Activated CD8-positive, alpha-beta T cell treated with anti-CD3 and anti-CD28 coated beads for 36 hours (primary cell): ENCODE results near the gene UBE2D2. TPM values are rescaled to one million over a fixed set of nuclear protein-coding genes. Genes with fewer than 3 reads are reported as not detected.

Experiments used
- ATAC-seq: fragments of 200-7000 bp; cut with Tn5 transposase; one replicate; pipeline ENCODE4 v1.10.0; 2021; ENCODE audit warnings: mild to moderate bottlenecking, moderate library complexity
- CTCF ChIA-PET: fragments of 350-600 bp; sonication (Branson Sonifier 250); formaldehyde crosslinking; loops from one replicate; lab custom pipeline; 2021; ENCODE audit warnings: antibody characterized with exemption; lab: Charles Lee
- POLR2A ChIA-PET: fragments of 350-600 bp; sonication (Branson Sonifier 250); formaldehyde crosslinking; loops from one replicate; lab custom pipeline; 2021; ENCODE audit warnings: antibody characterized with exemption; lab: Charles Lee
- DNase-seq: peaks from one replicate; pipeline ENCODE4 v3.0.0-alpha.2; 2020
- H3K27ac Mint-ChIP-seq: one replicate; pipeline ENCODE4 v1.8.0; 2021; ENCODE audit warnings: mild to moderate bottlenecking, mixed read lengths
- H3K27me3 Mint-ChIP-seq: one replicate; pipeline ENCODE4 v1.8.0; 2021; ENCODE audit warnings: mixed read lengths
- H3K36me3 Mint-ChIP-seq: one replicate; pipeline ENCODE4 v1.8.0; 2021; ENCODE audit warnings: low read depth, mixed read lengths
- H3K4me1 Mint-ChIP-seq: one replicate; pipeline ENCODE4 v1.8.0; 2021; ENCODE audit warnings: low read depth, mixed read lengths
- H3K4me3 Mint-ChIP-seq: one replicate; pipeline ENCODE4 v1.8.0; 2021; ENCODE audit warnings: mild to moderate bottlenecking, moderate library complexity, mixed read lengths
- H3K9me3 Mint-ChIP-seq: one replicate; pipeline ENCODE4 v1.8.0; 2021; ENCODE audit warnings: mixed read lengths
- intact Hi-C: fragments of 100-400 bp; cut with micrococcal nuclease; formaldehyde crosslinking; loops from one replicate; pipeline ENCODE4 v1.10.0; 2022
- total RNA-seq, 2 experiments: library from RNA; stranded (reverse); gene quantifications; one replicate each; pipeline ENCODE4 v1.2.3, GENCODE V29; 2021
- TF ChIP-seq, protein P1 (sequence below): fragments of 200-600 bp; IDR thresholded peaks from one replicate; pipeline ENCODE4 v1.8.0; 2022; ENCODE audit warnings: antibody characterized with exemption, mild to moderate bottlenecking

The UBE2D2 gene
- total RNA-seq, 2 experiments from 2014 or later = 239 to 253 TPM

DNA sequence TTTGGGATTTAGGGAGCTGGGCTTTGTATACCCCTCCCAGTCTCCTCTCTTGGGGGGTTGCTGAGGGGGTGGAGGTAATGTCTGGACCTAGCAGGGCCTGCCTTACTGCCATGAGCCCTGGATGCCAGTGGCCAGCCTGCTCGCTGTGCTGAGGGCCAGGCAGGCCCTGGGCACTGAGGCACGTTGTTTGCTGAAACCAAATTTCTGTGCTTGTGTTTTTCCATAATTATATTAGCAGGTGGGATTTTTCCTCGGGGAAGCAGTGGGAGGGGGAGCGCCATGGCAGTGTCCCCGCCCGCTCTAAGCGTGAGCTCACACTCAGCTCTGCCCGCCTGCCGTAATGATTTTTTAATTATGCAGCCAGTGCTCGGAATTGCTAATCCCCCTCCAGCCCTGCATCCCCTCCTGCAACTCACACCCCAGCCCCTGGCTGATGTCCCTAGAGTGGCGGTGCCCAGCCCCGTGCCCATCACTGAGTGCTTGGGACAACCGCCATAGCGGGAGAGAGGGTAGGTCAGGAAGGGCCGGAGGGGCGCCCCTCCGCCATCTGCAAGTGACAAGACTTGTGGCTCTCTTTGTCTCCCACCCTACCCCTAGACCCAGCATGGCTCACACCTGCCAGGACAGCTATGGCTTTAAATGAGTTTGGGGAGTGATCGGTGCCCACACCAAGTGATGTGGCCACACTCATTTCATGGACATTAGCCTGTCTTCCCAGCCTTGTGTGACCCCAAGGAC is 108.0 kb downstream of the UBE2D2 start:
- TF ChIP-seq, protein P1, sequence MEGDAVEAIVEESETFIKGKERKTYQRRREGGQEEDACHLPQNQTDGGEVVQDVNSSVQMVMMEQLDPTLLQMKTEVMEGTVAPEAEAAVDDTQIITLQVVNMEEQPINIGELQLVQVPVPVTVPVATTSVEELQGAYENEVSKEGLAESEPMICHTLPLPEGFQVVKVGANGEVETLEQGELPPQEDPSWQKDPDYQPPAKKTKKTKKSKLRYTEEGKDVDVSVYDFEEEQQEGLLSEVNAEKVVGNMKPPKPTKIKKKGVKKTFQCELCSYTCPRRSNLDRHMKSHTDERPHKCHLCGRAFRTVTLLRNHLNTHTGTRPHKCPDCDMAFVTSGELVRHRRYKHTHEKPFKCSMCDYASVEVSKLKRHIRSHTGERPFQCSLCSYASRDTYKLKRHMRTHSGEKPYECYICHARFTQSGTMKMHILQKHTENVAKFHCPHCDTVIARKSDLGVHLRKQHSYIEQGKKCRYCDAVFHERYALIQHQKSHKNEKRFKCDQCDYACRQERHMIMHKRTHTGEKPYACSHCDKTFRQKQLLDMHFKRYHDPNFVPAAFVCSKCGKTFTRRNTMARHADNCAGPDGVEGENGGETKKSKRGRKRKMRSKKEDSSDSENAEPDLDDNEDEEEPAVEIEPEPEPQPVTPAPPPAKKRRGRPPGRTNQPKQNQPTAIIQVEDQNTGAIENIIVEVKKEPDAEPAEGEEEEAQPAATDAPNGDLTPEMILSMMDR = no peak
- CTCF ChIA-PET = interaction anchor here (0.8 to 5.5 kb wide), 7 partner anchors 10 to 118 kb away, joined by 3 to 65 read pairs (median 5); no protein-coding TSS in a partner anchor
- DNase-seq (no peak), ATAC-seq (no peak)
- Mint-ChIP-seq H3K4me3 (peak overlapping the region; percentile 79), H3K36me3 (no peaks in the 10 kb centered on the region), H3K4me1 (peaks cover 54% of the 10 kb centered on the region), H3K9me3 (no peaks in the 10 kb centered on the region), H3K27me3 (no peaks in the 10 kb centered on the region), H3K27ac (peak overlapping the region; percentile 79)
- POLR2A ChIA-PET = interaction anchor here (0.6 to 2.9 kb wide), 7 partner anchors 15 to 1651 kb away, joined by 3 to 13 read pairs (median 4); partner anchors contain the start of gene TAF7
- intact Hi-C loops = no loop called here

DNA sequence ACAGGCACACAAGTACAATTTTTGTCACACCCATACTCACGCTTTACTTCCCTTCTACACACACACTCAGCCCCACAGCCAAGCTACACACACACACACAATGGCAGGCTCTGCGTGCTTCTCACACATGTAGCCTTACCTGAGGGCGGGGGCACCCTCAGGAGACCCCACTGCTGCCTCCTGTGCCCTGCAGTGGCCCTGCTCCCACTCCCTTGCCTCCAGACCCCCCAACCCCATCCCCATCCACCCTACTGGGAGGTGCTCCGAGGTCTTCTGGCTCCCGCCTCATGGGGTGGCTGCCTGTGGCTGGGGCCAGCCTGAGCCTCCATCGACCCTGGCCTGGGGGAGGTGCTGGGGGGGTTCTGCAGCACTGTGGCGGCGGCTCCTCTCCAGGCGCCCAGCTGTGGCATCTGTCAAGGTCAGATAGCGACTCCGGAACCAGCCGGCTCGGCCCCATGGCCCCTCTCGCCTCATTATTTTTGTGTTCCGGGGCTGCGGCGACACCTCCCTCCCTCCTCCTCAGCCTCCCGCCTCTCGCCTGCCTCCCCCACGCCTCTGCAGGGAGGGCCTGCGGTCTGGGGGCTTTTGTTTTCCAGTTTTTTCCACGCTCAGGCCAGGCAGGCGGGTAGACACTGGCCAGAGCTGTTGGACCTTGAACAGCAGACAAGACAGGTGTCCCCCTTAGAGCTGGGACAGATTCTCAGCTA is 108.7 kb downstream of the UBE2D2 start:
- H3K36me3 Mint-ChIP-seq = no peaks in the 10 kb centered on the region
- H3K9me3 Mint-ChIP-seq = no peaks in the 10 kb centered on the region
- peaks cover 48% of the 10 kb centered on the region for H3K4me1 Mint-ChIP-seq
- TF ChIP-seq, protein P1 = no peak
- ATAC-seq (peak; percentile 35), DNase-seq (peak; percentile 63)
- CTCF ChIA-PET = interaction anchor here (0.8 to 5.5 kb wide), 16 partner anchors 11 to 247 kb away, joined by 3 to 65 read pairs (median 4); no protein-coding TSS in a partner anchor
- H3K27ac Mint-ChIP-seq = peak overlapping the region; percentile 79
- POLR2A ChIA-PET = interaction anchor here (0.6 to 2.9 kb wide), 14 partner anchors 10 to 1650 kb away, joined by 3 to 13 read pairs (median 4); partner anchors contain the start of genes CXXC5 and TAF7
- intact Hi-C loops = loop anchor here (5.0 kb wide), 1 partner anchor 38 kb away; no protein-coding TSS in a partner anchor
- peak overlapping the region; percentile 79 for H3K4me3 Mint-ChIP-seq
- no peaks in the 10 kb centered on the region for H3K27me3 Mint-ChIP-seq

DNA sequence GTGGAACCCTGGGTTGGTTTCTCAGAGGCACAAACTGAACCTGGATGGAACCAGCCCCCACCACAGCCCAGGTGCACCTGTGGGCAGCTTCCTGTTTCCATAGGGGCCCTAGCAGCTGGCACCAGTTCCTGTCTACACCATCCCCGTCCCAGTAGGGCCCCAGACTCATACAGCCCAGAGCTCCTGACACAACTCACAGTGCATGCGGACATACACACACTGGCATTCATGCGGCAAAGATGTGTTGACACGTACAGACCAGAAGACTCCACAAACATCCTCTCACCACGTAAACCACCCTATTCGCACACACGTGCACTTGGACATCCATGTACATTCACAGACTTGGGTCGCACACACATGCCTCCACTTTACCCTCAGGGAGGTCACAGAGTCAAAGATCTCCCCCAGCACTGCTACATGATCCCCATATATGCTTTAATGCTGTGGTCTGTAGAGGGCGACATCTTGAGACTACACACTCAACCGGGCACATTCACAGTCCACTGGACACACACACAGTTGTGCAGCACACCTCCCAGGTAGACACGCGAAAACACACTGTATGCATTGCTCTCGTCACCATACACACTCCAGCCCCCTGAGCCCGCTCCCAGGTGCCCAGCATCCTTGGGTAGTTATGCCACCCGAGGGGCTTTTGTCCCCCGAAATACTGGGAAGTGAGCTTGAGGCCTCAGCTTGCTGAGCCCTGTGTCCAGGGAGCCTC is 109.4 kb downstream of the UBE2D2 start:
- Mint-ChIP-seq H3K4me3 (peak overlapping the region; percentile 79), H3K9me3 (no peaks in the 10 kb centered on the region), H3K4me1 (peaks cover 48% of the 10 kb centered on the region), H3K27me3 (no peaks in the 10 kb centered on the region), H3K36me3 (no peaks in the 10 kb centered on the region), H3K27ac (peak overlapping the region; percentile 79)
- CTCF ChIA-PET = interaction anchor here (0.8 to 5.5 kb wide), 15 partner anchors 17 to 248 kb away, joined by 3 to 65 read pairs (median 5); no protein-coding TSS in a partner anchor
- TF ChIP-seq, protein P1 = peak; percentile 50
- peak; percentile 77 for DNase-seq
- ATAC-seq = peak; percentile 50
- intact Hi-C loops = loop anchor here (5.0 kb wide), 1 partner anchor 38 kb away; no protein-coding TSS in a partner anchor
- POLR2A ChIA-PET = interaction anchor here (0.7 to 2.9 kb wide), 13 partner anchors 9 to 72 kb away, joined by 3 to 13 read pairs (median 4); partner anchors contain the start of gene CXXC5

DNA sequence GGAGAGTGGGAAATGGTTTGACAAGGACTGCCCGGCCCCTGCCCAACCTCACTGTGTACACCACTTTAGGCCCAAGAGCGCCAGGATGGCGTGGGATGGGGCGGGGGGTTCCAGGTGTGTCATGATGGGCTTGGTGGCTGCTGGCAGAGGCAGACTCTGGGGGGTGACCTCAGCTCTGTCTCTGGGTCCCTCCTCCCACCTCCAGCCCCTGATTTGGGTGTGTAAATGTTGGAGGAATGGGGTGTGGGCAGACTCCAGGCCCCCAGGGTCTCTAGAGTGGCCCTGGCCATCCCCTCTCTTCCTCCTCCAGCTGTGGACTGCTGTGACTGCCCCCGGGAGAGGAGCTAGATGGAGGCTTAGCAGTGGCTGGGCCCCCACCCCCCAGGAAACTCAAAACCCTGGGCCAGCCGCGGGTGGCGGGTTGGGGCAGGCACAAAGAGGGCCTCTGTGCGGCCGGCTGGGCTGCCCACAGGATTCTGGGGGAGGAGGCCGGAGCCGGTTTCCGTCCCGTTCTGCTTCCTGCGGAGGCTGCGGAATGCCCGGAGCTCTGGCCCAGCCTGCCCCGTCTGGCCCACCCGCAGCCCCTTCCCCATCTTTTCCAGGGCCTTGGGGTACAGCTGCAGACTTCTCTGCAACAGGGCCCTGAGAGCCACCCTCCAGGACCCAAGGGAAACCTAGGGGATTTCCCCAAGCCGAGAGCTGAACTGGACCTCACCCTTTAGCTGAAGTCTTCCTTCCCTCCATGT is 110.1 kb downstream of the UBE2D2 start:
- DNase-seq (no peak), ATAC-seq (no peak)
- no peak overlapping the region for H3K4me3 Mint-ChIP-seq
- no peaks in the 10 kb centered on the region for H3K9me3 Mint-ChIP-seq
- ChIA-PET CTCF (interaction anchor here (0.8 to 5.5 kb wide), 9 partner anchors 13 to 116 kb away, joined by 3 to 65 read pairs (median 5); no protein-coding TSS in a partner anchor), POLR2A (interaction anchor here (1.3 to 1.8 kb wide), 5 partner anchors 13 to 73 kb away, joined by 3 to 5 read pairs (median 4); partner anchors contain the start of gene CXXC5)
- H3K36me3 Mint-ChIP-seq = no peaks in the 10 kb centered on the region
- peak overlapping the region; percentile 79 for H3K27ac Mint-ChIP-seq
- TF ChIP-seq, protein P1 = no peak
- intact Hi-C loops = loop anchor here (5.0 kb wide), 1 partner anchor 39 kb away; no protein-coding TSS in a partner anchor
- H3K27me3 Mint-ChIP-seq = no peaks in the 10 kb centered on the region
- peaks cover 47% of the 10 kb centered on the region for H3K4me1 Mint-ChIP-seq
